H9 (cell line): ENCODE results near the gene MYO18A. TPM values are rescaled to one million over a fixed set of nuclear protein-coding genes. Genes with fewer than 3 reads are reported as not detected.
A peak's percentile ranks its signal among the peaks of the same experiment; 100 is the strongest.

Experiments
- DNase-seq: peaks from one replicate; pipeline ENCODE4 v3.0.0-alpha.2; 2017
- H2AFZ ChIP-seq: one replicate; pipeline ENCODE4 v1.6.1; 2013; ENCODE audit warnings: mild to moderate bottlenecking, low read length, control low read depth, moderate library complexity
- H2AK5ac ChIP-seq: 2 replicates; pipeline ENCODE4 v1.6.1; 2013; ENCODE audit warnings: low read length, control low read depth, mixed read lengths; ENCODE audit not compliant: insufficient read length
- H2BK120ac ChIP-seq: one replicate; pipeline ENCODE4 v1.6.1; 2013; ENCODE audit warnings: low read depth, mild to moderate bottlenecking, low read length, control low read depth, inconsistent platforms; ENCODE audit not compliant: poor library complexity, severe bottlenecking
- H2BK12ac ChIP-seq: 2 replicates; pipeline ENCODE4 v1.6.1; 2013; ENCODE audit warnings: low read length, control low read depth, mixed read lengths, low read depth; ENCODE audit not compliant: insufficient read length
- H2BK15ac ChIP-seq: 2 replicates; pipeline ENCODE4 v1.6.1; 2013; ENCODE audit warnings: low read depth, low read length, control low read depth
- H2BK20ac ChIP-seq: one replicate; pipeline ENCODE4 v1.6.1; 2013; ENCODE audit warnings: low read depth, mild to moderate bottlenecking, low read length, control low read depth, inconsistent platforms; ENCODE audit not compliant: poor library complexity, severe bottlenecking
- H2BK5ac ChIP-seq: 2 replicates; pipeline ENCODE4 v1.6.1; 2013; ENCODE audit warnings: low read length, control low read depth, mixed read lengths; ENCODE audit not compliant: insufficient read length
- H3K14ac ChIP-seq: 2 replicates; pipeline ENCODE4 v1.6.1; 2013; ENCODE audit warnings: low read length, control low read depth; ENCODE audit not compliant: insufficient read depth
- H3K18ac ChIP-seq: 2 replicates; pipeline ENCODE4 v1.6.1; 2013; ENCODE audit warnings: low read depth, mild to moderate bottlenecking, mixed read lengths, low read length, control low read depth; ENCODE audit not compliant: insufficient read length
- H3K23ac ChIP-seq: 2 replicates; pipeline ENCODE4 v1.6.1; 2013; ENCODE audit warnings: low read length, control low read depth, mixed read lengths, low read depth; ENCODE audit not compliant: insufficient read length
- H3K23me2 ChIP-seq: 2 replicates; pipeline ENCODE4 v1.6.1; 2013; ENCODE audit warnings: low read depth, mild to moderate bottlenecking, mixed read lengths, low read length, control low read depth; ENCODE audit not compliant: insufficient read length, poor library complexity, severe bottlenecking
- H3K27ac ChIP-seq: 2 replicates; pipeline ENCODE4 v1.5.1; 2013; ENCODE audit warnings: low read length, control low read depth, mixed read lengths, low read depth; ENCODE audit not compliant: insufficient read length
- H3K27me3 ChIP-seq: 2 replicates; pipeline ENCODE4 v1.6.1; 2013; ENCODE audit warnings: low read length, control low read depth, inconsistent platforms; ENCODE audit not compliant: insufficient read depth
- H3K4ac ChIP-seq: 2 replicates; pipeline ENCODE4 v1.6.1; 2013; ENCODE audit warnings: low read depth, mild to moderate bottlenecking, control low read depth, inconsistent platforms, low read length, moderate library complexity
- H3K4me1 ChIP-seq: 2 replicates; pipeline ENCODE4 v1.6.1; 2013; ENCODE audit warnings: low read length, control low read depth, inconsistent platforms; ENCODE audit not compliant: insufficient read depth
- H3K4me2 ChIP-seq: 2 replicates; pipeline ENCODE4 v1.6.1; 2013; ENCODE audit warnings: low read length, control low read depth, mixed read lengths; ENCODE audit not compliant: insufficient read length, insufficient read depth
- H3K56ac ChIP-seq: 2 replicates; pipeline ENCODE4 v1.6.1; 2013; ENCODE audit warnings: low read depth, mild to moderate bottlenecking, mixed read lengths, low read length, control low read depth; ENCODE audit not compliant: insufficient read length
- H3K79me1 ChIP-seq: 2 replicates; pipeline ENCODE4 v1.6.1; 2013; ENCODE audit warnings: low read depth, mild to moderate bottlenecking, moderate library complexity, low read length, control low read depth, inconsistent platforms; ENCODE audit not compliant: insufficient read depth, poor library complexity, severe bottlenecking
- H3K79me2 ChIP-seq: 2 replicates; pipeline ENCODE4 v1.6.1; 2013; ENCODE audit warnings: low read length, control low read depth, inconsistent platforms; ENCODE audit not compliant: insufficient read depth
- H3K9ac ChIP-seq: 2 replicates; pipeline ENCODE4 v1.6.1; 2013; ENCODE audit warnings: low read length, control low read depth, mixed read lengths; ENCODE audit not compliant: insufficient read length; ENCODE audit errors: extremely low read depth
- H3K9me3 ChIP-seq: one replicate; pipeline ENCODE4 v1.6.1; 2013; ENCODE audit warnings: low read depth, low read length, inconsistent platforms; ENCODE audit not compliant: control insufficient read depth
- H3T11ph ChIP-seq: one replicate; pipeline ENCODE4 v1.6.1; 2013; ENCODE audit warnings: mild to moderate bottlenecking, low read length, control low read depth, inconsistent platforms
- H4K20me1 ChIP-seq: one replicate; pipeline ENCODE4 v1.6.1; 2013; ENCODE audit not compliant: control insufficient read depth, insufficient read length, insufficient read depth
- H4K5ac ChIP-seq: 2 replicates; pipeline ENCODE4 v1.6.1; 2013; ENCODE audit warnings: low read depth, mild to moderate bottlenecking, mixed read lengths, low read length, control low read depth; ENCODE audit not compliant: insufficient read length
- H4K8ac ChIP-seq: replicated peaks from 2 replicates; pipeline ENCODE4 v1.6.1; 2013; ENCODE audit warnings: low read length, control low read depth, mixed read lengths, low read depth; ENCODE audit not compliant: insufficient read length
- H4K91ac ChIP-seq: 2 replicates; pipeline ENCODE4 v1.6.1; 2013; ENCODE audit warnings: low read depth, mild to moderate bottlenecking, moderate library complexity, mixed read lengths, low read length, control low read depth; ENCODE audit not compliant: insufficient read length
- H3K27ac Mint-ChIP-seq, 3 experiments: 2 replicates in 2 of 3; 3 replicates in 1 of 3; pipeline ENCODE4 v1.8.0; 2020 to 2021; ENCODE audit warnings: mixed read lengths in 3 of 3, mild to moderate bottlenecking in 1 of 3, moderate library complexity in 1 of 3
- H3K27me3 Mint-ChIP-seq: 2 replicates; pipeline ENCODE4 v1.8.0; 2021; ENCODE audit warnings: low read depth, mild to moderate bottlenecking, moderate library complexity, mixed read lengths
- H3K36me3 Mint-ChIP-seq, 3 experiments: 2 replicates in 2 of 3; 3 replicates in 1 of 3; pipeline ENCODE4 v1.8.0; 2020 to 2021; ENCODE audit warnings: low read depth in 3 of 3, mixed read lengths in 3 of 3; ENCODE audit not compliant: insufficient read depth in 1 of 3
- H3K4me1 Mint-ChIP-seq, 2 experiments: 2 replicates each; pipeline ENCODE4 v1.8.0; 2020; ENCODE audit warnings: mixed read lengths in 2 of 2
- H3K4me3 Mint-ChIP-seq, 2 experiments: 2 replicates in 1 of 2; 3 replicates in 1 of 2; pipeline ENCODE4 v1.8.0; 2020 to 2021; ENCODE audit warnings: mild to moderate bottlenecking in 2 of 2, mixed read lengths in 2 of 2, moderate library complexity in 1 of 2
- H3K9me3 Mint-ChIP-seq, 2 experiments: 2 replicates in 1 of 2; 3 replicates in 1 of 2; pipeline ENCODE4 v1.8.0; 2020; ENCODE audit warnings: mild to moderate bottlenecking in 2 of 2, mixed read lengths in 2 of 2, moderate library complexity in 1 of 2
- CTCF ChIP-seq: fragments of 200-600 bp; sonication (generic); conservative IDR thresholded peaks from 3 replicates; pipeline ENCODE4 v1.8.0; 2021; ENCODE audit warnings: antibody characterized with exemption, mild to moderate bottlenecking
- WGBS: extraction: QIAGEN DNeasy Blood & Tissue Kit; methylation state at CpG from one replicate; pipeline ENCODE4 v1.1.7; 2013; ENCODE audit warnings: missing lambda C conversion rate, low lambda C conversion rate, mixed read lengths; ENCODE audit not compliant: insufficient read length; ENCODE audit errors: extremely low coverage; 5-methylcytosine and 5-hydroxymethylcytosine counted together
- total RNA-seq: library from RNA; stranded (reverse); gene quantifications from 2 replicates; pipeline ENCODE4 v1.2.1, GENCODE V29; 2021

The MYO18A gene
- total RNA-seq, 1 experiment from 2014 or later, result 21.6 TPM

- no peak overlapping the region for H3K27ac ChIP-seq
- H3T11ph ChIP-seq, result no peak overlapping the region
- no peak overlapping the region for H3K4me2 ChIP-seq
- H3K9ac ChIP-seq, result no peak overlapping the region
- H2BK20ac ChIP-seq, result no peak overlapping the region
- H3K79me1 ChIP-seq, result no peaks in the 10 kb centered on the region
- no peak overlapping the region for H2BK15ac ChIP-seq
- no peak overlapping the region for H2BK5ac ChIP-seq
- no peak overlapping the region for H4K91ac ChIP-seq
- Mint-ChIP-seq H3K27ac (peak overlapping the region in 2 of 3 experiments; percentile 90 to 93; a peak in 4 of 7 replicates), H3K9me3 (no peaks in the 10 kb centered on the region; a peak in 1 of 5 replicates), H3K36me3 (no peaks in the 10 kb centered on the region; a peak in 1 of 7 replicates), H3K4me1 (peaks cover 36 to 44% of the 10 kb centered on the region in 2 experiments), H3K4me3 (no peak overlapping the region), H3K27me3 (no peaks in the 10 kb centered on the region; the same call in 1 of the 2 replicates)
- no peak overlapping the region for H2AFZ ChIP-seq
- no peak overlapping the region for H3K56ac ChIP-seq
- H3K4me1 ChIP-seq, result peaks cover 2% of the 10 kb centered on the region; the same call in 1 of the 2 replicates
- H3K23me2 ChIP-seq, result no peaks in the 10 kb centered on the region
- no peak overlapping the region for H4K8ac ChIP-seq
- no peak overlapping the region for H3K23ac ChIP-seq
- TF ChIP-seq CTCF, result no peak
- no peaks in the 10 kb centered on the region for H3K9me3 ChIP-seq
- WGBS, result no CpG with 5 or more reads among the region's 4 CpGs
- no peak for DNase-seq
- H3K4ac ChIP-seq, result no peak overlapping the region
- H2BK12ac ChIP-seq, result no peak overlapping the region
- H2BK120ac ChIP-seq, result no peak overlapping the region
- H4K20me1 ChIP-seq, result no peaks in the 10 kb centered on the region
- no peaks in the 10 kb centered on the region for H3K79me2 ChIP-seq
- no peak overlapping the region for H2AK5ac ChIP-seq
- no peak overlapping the region for H4K5ac ChIP-seq
- H3K18ac ChIP-seq, result no peak overlapping the region
- H3K27me3 ChIP-seq, result no peaks in the 10 kb centered on the region
- H3K14ac ChIP-seq, result no peak overlapping the region
Measured at GRCh38 chr17:29141514-29141876, 38.7 kb downstream of the MYO18A start.
